BLaER1 treated with 17β-estradiol and CSF1 and Interleukin-3, amounts not matched to agents 10 nM and 100 nM (cell line): ENCODE measurements around the gene RAET1G.
A peak's percentile ranks its signal among the peaks of the same experiment; 100 is the strongest.
"Not testable (repeated sequence)": the region's sequence is repeated elsewhere in the genome, so short reads cannot be mapped to it uniquely, and the experiment has no call there.

Experiments
- H3K27ac ChIP-seq, 11 experiments: shearing (Covaris generic); formaldehyde crosslinking; 2 replicates each; pipeline ENCODE4 v1.8.1; 2022
- H3K27me3 ChIP-seq, 11 experiments: shearing (Covaris generic); formaldehyde crosslinking; 2 replicates each; pipeline ENCODE4 v1.8.1; 2022
- H3K36me3 ChIP-seq, 11 experiments: shearing (Covaris generic); formaldehyde crosslinking; 2 replicates each; pipeline ENCODE4 v1.8.1; 2022
- H3K4me1 ChIP-seq, 10 experiments: shearing (Covaris generic); formaldehyde crosslinking; 2 replicates each; pipeline ENCODE4 v1.8.1; 2022
- H3K4me2 ChIP-seq, 11 experiments: shearing (Covaris generic); formaldehyde crosslinking; 2 replicates each; pipeline ENCODE4 v1.8.1; 2022
- H3K4me3 ChIP-seq, 10 experiments: shearing (Covaris generic); formaldehyde crosslinking; 2 replicates each; pipeline ENCODE4 v1.8.1; 2022
- H3K9ac ChIP-seq, 11 experiments: shearing (Covaris generic); formaldehyde crosslinking; 2 replicates each; pipeline ENCODE4 v1.8.1; 2022
- H3K9me3 ChIP-seq, 11 experiments: shearing (Covaris generic); formaldehyde crosslinking; replicated peaks in 1 of 11; 2 replicates each; pipeline ENCODE4 v1.8.1; 2022
- H4K20me1 ChIP-seq, 11 experiments: shearing (Covaris generic); formaldehyde crosslinking; 2 replicates each; pipeline ENCODE4 v1.8.1; 2022
- Cebpa-rat ChIP-seq, 11 experiments: shearing (Covaris generic); IDR thresholded peaks; 2 replicates each; pipeline ENCODE4 v1.8.1; 2022

The RAET1G gene

DNA sequence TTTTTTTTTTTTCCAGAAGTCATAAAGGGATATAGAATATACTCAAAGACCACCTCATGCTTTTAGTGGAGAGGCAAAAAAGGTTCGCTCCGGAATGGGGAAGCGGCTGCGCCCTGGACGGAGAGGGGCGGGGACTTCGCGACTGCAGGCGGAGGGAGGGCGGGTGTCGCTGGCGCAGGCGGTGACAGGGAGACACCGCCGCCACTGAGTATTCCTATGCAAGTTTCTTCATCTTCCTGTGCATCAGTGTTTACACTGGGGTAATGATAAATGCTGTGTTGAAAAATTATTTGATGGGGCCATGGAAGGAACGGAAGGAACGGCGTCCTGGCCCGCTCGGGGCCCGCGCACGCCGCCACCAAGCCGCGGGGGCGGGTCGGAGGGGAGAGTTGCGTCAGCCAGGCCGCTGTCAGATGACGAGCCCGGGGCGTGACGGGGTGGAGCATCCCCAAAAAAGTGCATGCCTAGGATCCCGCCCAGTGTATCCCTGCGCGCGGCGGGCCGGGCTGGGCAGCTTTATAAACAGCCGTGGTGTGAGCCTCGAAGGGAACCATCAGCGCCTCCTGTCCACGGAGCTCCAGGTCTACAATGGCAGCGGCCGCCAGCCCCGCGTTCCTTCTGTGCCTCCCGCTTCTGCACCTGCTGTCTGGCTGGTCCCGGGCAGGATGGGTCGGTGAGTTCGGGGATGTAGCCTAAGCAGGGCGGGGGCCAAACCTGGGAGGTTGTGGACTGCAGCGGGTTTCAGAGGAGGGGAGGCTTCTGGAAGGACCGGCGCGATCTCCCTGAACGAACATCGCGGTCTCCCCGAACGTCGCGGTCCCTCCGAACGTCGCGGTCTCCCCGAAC lies 40.8 kb upstream of the RAET1G start, which contains the start of gene ULBP1:
Gene ULBP1 (plus strand): TSS at position 482 of the 846 bp plus-strand sequence. CDS start 107 bp downstream, at position 589.
- Histone ChIP-seq H3K4me1 (peaks cover 19 to 29% (median 25%) of the 10 kb centered on the region in 10 experiments), H3K4me2 (peak within 1 kb of the TSS; percentile 82 to 99 (median 97)), H3K9me3 (peaks cover 0 to 9% (median 0%) of the 10 kb centered on the region in 11 experiments; a peak in 6 of 22 replicates), H3K4me3 (peak within 1 kb of the TSS; percentile 51 to 71 (median 62)), H3K27ac (peak within 1 kb of the TSS in 7 of 11 experiments; percentile 31 to 67 (median 51); a peak in 11 of 22 replicates), H3K9ac (peak within 1 kb of the TSS; percentile 47 to 77 (median 63)), H3K27me3 (peaks cover 72 to 99% (median 93%) of the 10 kb centered on the region in 11 experiments), H3K36me3 (no peaks in the 10 kb centered on the region), H4K20me1 (peaks cover 0 to 35% (median 19%) of the 10 kb centered on the region in 11 experiments; a peak in 18 of 22 replicates)
- peak in 9 of 11 experiments; percentile 24 to 95 (median 71); a peak in 11 of 22 replicates for TF ChIP-seq Cebpa-rat (IDR thresholded peaks at IDR 0.05)

DNA sequence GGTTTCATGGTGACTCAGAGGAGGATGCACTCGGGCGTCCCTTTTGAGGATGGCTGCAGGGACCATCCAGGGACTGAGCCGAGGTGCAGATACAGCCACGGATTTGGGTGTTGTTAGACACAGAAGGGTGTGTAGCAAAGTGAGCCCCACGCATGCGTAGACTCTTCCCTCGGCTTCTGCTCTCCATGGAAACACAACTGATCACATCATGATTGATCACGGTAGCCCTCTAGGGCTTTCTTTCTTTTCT lies 40.2 kb upstream of the RAET1G start:
- Histone ChIP-seq H3K27me3 (peaks cover 70 to 99% (median 91%) of the 10 kb centered on the region in 11 experiments), H3K4me2 (peak overlapping the region; percentile 82 to 99 (median 97)), H3K27ac (peak overlapping the region in 5 of 11 experiments; percentile 41 to 67 (median 57); a peak in 6 of 22 replicates), H3K9ac (peak overlapping the region in 10 of 11 experiments; percentile 47 to 77 (median 62); a peak in 17 of 22 replicates), H3K4me3 (peak overlapping the region; percentile 51 to 71 (median 62)), H3K36me3 (no peaks in the 10 kb centered on the region), H3K4me1 (peaks cover 19 to 29% (median 25%) of the 10 kb centered on the region in 10 experiments), H4K20me1 (peaks cover 0 to 35% (median 19%) of the 10 kb centered on the region in 11 experiments; a peak in 18 of 22 replicates), H3K9me3 (peaks cover 0 to 9% (median 0%) of the 10 kb centered on the region in 11 experiments; a peak in 6 of 22 replicates)
- TF ChIP-seq Cebpa-rat (IDR thresholded peaks at IDR 0.05) = no peak

DNA sequence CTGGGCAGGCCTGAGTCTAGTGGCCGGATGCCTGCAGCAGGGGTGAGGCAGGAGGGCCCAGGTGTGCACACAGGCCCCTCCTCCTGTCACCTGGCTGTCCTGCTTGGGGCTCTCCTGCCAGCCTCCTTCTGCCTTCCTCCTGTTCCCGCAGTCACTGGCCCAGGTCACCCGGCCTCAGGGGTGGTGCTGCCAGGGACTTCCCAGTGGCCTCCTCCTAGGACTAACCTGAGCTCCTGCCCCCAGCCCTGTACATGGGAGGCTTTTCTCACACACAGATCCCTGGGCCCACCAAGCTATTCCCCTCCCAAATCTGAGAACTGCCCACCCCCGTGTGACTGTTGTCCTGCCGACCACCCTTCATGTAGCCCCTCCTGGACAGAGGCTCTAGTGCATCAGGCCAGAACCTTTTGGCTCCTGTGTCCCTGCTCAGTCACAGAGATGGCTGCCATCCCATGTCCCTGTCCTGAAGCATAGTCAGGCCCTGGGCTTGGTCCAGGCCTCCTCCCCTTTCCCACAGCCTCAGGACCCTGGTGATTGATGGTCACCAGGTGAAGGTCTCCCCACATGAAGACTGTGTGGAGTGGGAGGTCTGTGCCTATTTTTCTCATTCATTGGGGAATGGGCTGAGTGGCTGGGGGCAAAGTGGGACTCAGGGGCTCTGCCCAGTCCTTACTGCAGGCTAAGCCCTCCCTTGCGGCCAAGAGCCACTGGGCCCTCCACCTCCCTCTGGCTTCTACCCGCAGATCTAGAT lies 39.7 kb upstream of the RAET1G start:
- H3K36me3 ChIP-seq = no peaks in the 10 kb centered on the region
- H3K27ac ChIP-seq = peak overlapping the region in 1 of 11 experiments; percentile 61; a peak in 1 of 22 replicates
- H3K4me1 ChIP-seq = peaks cover 19 to 29% (median 25%) of the 10 kb centered on the region in 10 experiments
- peak overlapping the region; percentile 82 to 99 (median 97) for H3K4me2 ChIP-seq
- H3K27me3 ChIP-seq = peaks cover 70 to 99% (median 91%) of the 10 kb centered on the region in 11 experiments
- TF ChIP-seq Cebpa-rat (IDR thresholded peaks at IDR 0.05) = no peak
- peak overlapping the region in 6 of 11 experiments; percentile 49 to 77 (median 67); a peak in 6 of 22 replicates for H3K9ac ChIP-seq
- H3K9me3 ChIP-seq = peaks cover 0 to 9% (median 0%) of the 10 kb centered on the region in 11 experiments; a peak in 6 of 22 replicates
- peaks cover 0 to 35% (median 19%) of the 10 kb centered on the region in 11 experiments; a peak in 18 of 22 replicates for H4K20me1 ChIP-seq
- peak overlapping the region; percentile 51 to 71 (median 62); a peak in 17 of 20 replicates for H3K4me3 ChIP-seq

DNA sequence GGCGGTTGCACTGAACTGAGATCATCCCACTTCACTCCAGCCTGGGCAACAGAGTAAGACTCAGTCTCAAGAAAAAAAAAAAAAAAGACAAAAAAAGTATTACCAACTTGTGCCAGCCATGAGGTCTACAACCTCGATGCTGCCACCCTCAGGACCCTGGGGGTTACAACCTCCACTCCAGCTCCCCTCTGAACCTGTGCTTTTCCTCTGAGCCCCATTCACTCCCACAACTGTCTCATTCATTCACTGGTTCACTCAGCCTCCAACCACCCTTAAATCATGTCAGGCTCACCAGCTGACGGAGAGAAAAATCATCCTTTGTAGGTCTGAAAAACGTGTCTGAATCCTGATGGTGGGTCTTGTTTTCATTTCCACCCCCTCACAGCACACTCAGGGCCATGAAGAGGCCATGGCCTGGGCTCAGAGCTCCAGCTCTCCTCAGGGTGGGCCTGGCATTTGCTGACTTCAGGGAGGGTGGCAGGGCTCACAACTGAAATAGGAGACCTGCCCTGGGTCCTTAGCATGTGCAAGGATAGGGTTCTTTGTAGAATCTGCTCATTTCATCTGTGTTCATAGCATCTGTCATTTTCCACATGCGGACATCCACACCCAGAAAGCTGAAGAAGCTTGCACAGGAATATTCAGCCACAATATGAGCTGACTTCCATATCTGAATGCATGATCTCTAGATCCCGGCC lies 39.0 kb upstream of the RAET1G start:
- Histone ChIP-seq H3K27ac (no peak overlapping the region), H3K9me3 (peaks cover 0 to 9% (median 0%) of the 10 kb centered on the region in 11 experiments; a peak in 6 of 22 replicates), H3K9ac (no peak overlapping the region), H3K4me2 (no peak overlapping the region), H4K20me1 (peaks cover 0 to 28% (median 19%) of the 10 kb centered on the region in 11 experiments; a peak in 18 of 22 replicates), H3K36me3 (no peaks in the 10 kb centered on the region), H3K4me1 (peaks cover 19 to 29% (median 25%) of the 10 kb centered on the region in 10 experiments), H3K4me3 (no peak overlapping the region), H3K27me3 (peaks cover 70 to 99% (median 91%) of the 10 kb centered on the region in 11 experiments)
- TF ChIP-seq Cebpa-rat (IDR thresholded peaks at IDR 0.05) = no peak

DNA sequence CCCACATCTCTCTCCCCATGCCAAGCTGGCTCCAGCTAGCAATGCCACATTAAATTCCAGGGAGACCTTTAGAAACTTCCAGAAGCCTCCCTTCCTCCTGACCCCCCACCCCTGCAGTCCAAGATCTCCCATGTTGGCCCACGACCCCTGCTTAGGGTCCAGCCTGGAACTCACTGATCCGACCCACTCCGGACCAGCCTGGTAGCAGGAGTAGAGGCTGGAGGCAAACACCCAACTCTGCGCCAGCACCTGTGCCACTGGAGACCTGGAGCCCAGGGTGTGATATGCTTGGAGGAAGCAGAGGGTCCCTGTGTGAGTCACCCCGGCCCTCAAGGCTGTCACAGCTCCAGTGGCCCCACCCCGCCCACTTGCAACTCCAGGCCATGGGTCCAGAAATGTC lies 37.6 kb upstream of the RAET1G start:
- Histone ChIP-seq H3K27me3 (peaks cover 73 to 99% (median 91%) of the 10 kb centered on the region in 11 experiments), H4K20me1 (peaks cover 0 to 21% (median 14%) of the 10 kb centered on the region in 11 experiments; a peak in 18 of 22 replicates), H3K9ac (no peak overlapping the region), H3K4me3 (no peak overlapping the region), H3K4me1 (peaks cover 19 to 27% (median 23%) of the 10 kb centered on the region in 10 experiments), H3K4me2 (no peak overlapping the region), H3K36me3 (no peaks in the 10 kb centered on the region), H3K27ac (no peak overlapping the region), H3K9me3 (peaks cover 0 to 11% (median 0%) of the 10 kb centered on the region in 11 experiments; a peak in 7 of 22 replicates)
- TF ChIP-seq Cebpa-rat (IDR thresholded peaks at IDR 0.05) = no peak

DNA sequence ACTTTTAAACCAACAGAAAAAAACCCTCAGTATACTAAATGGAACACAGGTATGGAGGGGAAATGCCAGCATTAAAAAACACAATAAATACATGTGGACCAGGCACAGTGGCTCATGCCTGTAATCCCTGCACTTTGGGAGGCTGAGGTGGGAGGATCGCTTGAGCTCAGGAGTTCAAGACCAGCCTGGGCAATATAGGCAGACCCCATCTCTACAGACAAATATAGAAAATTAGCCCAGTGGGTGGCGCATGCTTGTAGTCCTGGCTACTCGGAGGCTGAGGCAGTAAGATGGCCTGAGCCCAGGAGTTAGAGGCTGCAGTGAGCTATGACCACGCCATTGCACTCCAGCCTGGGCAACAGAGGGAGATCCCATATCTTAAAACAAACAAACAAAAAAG lies 36.9 kb upstream of the RAET1G start:
- H3K4me3 ChIP-seq, H3K9ac ChIP-seq, H3K36me3 ChIP-seq, H3K4me2 ChIP-seq, H3K27ac ChIP-seq: not testable (repeated sequence)
- Histone ChIP-seq H4K20me1 (peaks cover 0 to 14% (median 7%) of the 10 kb centered on the region in 11 experiments; a peak in 13 of 22 replicates), H3K4me1 (peaks cover 15 to 20% (median 17%) of the 10 kb centered on the region in 10 experiments), H3K9me3 (peaks cover 0 to 10% (median 0%) of the 10 kb centered on the region in 11 experiments; a peak in 7 of 22 replicates), H3K27me3 (peaks cover 73 to 99% (median 91%) of the 10 kb centered on the region in 11 experiments)

DNA sequence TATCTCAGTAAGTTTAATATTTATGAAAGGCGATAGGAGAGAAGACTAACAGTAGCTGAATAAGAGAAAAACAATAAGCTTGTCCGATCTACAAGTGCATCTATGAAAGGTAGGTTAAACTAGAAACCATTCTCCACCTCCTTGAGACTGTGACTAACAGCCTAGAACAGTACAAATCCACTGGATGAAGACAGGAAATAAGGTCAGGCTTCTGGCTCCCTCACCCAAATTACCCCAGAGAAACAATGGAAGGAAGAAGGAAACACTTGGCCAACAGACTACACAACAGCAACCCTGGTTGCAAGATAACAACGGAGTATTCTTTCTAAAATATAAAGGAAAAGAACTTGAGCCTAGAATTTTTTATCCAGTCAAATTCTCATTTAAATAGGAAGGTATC lies 35.2 kb upstream of the RAET1G start:
- H4K20me1 ChIP-seq, H3K4me1 ChIP-seq, H3K4me2 ChIP-seq, H3K36me3 ChIP-seq, H3K9ac ChIP-seq, H3K4me3 ChIP-seq, H3K27ac ChIP-seq: not testable (repeated sequence)
- peaks cover 77 to 99% (median 91%) of the 10 kb centered on the region in 11 experiments for H3K27me3 ChIP-seq
- H3K9me3 ChIP-seq = peaks cover 0 to 13% (median 0%) of the 10 kb centered on the region in 11 experiments; a peak in 3 of 22 replicates

DNA sequence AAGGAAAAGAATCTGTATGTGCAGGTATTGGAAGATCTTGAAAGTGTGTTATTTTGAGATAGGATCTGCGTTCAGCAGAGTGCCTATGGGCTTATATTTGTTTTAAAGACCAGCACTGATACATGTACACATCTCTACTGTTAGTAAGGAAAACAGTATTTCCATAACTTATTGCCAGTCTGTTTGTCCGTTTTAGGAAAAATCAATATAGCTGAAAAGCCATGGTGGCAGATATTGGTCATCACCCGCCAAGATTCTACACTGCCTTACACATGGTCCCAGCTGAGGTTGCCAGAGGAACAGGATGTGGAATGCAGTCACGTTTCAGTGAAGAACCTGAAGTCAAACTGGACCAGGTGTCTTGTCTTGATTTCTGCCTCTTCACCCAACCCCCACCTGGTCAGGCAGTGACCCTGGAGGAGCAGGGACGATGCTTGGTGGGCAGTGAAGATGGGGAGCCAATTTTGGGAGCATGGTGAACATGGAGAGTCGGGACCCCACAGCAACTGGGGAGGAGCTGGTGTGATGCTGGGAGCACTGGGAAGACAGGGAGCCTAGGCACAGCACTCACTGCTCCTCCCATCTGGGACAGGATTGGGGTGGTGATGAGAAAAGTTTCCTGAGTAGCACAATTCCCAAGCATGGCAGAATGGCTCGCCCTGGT lies 32.9 kb upstream of the RAET1G start:
- not testable (repeated sequence) for H3K36me3 ChIP-seq, H3K4me2 ChIP-seq, H3K4me1 ChIP-seq, H4K20me1 ChIP-seq, H3K9ac ChIP-seq, H3K4me3 ChIP-seq, H3K27ac ChIP-seq
- H3K27me3 ChIP-seq = peaks cover 85 to 100% (median 95%) of the 10 kb centered on the region in 11 experiments
- peaks cover 0 to 13% (median 0%) of the 10 kb centered on the region in 11 experiments; a peak in 3 of 22 replicates for H3K9me3 ChIP-seq

DNA sequence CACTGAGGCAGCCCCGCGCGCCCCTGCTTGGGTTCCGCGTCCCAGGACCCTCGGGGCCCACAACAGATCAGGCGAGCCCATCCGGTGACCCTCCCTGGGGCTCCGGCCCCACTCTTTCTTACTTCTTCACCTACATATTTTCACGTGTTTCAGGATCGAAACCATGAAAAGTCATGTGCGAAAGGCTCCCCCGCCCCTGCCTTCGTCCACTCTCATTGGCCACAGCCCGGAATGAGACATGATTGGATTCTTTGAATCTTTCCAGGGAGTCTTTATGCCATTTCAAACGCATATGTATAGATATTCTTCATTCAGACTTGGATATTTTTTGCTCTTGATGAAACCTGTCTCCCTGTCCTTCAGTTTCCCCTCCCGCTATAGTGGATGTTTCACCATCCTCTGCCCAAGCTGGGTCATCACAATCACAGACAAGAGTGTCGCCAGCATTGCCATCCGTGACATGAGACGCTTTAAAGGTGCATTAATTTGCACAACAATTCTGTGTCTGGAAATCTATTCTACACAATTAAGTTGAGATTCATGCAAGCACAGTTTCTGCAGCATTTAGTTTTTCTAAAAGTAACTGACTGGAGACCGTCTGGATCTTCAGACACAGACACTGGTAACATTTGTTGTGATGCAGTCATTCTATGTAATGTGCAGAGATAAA lies 32.2 kb upstream of the RAET1G start:
- Histone ChIP-seq H3K27me3 (peaks cover 85 to 100% (median 96%) of the 10 kb centered on the region in 11 experiments), H3K9me3 (peaks cover 0 to 13% (median 0%) of the 10 kb centered on the region in 11 experiments; a peak in 3 of 22 replicates), H3K4me1 (peaks cover 0 to 12% (median 9%) of the 10 kb centered on the region in 10 experiments; a peak in 12 of 20 replicates)
- H4K20me1 ChIP-seq, H3K27ac ChIP-seq, H3K36me3 ChIP-seq, H3K4me3 ChIP-seq, H3K9ac ChIP-seq, H3K4me2 ChIP-seq: not testable (repeated sequence)

DNA sequence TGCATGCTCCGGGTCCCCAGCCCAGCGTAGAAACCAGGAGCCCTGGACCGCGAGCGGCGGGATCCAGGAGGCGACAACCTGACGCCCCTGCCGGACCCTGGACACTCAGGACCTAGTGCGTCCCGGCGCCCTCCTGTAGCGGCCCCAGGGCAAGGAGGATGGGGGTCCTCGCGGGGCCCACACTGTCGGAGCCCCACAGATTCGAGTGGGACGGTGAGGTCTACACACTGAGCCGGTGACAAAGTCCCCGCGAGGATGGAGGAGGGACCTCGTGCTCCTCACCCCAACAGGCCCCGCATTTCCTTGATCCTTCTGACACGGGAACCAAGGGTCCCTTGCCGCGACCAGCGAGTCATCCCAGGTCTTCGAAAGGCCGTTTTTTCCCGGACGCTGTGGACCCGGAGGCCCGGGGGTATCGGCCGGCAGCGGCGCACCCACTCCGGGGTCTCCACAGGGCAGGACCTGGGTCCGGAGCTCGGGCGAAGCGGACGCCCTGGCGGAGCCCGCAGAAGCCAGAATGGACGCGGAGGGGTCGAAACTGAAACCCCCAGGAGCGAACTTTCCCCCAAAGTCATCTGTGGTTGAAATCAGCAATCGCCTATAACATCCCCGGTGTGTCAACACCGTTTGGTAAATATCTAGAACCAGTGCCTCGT lies 31.5 kb upstream of the RAET1G start:
- not testable (repeated sequence) for H3K4me2 ChIP-seq, H4K20me1 ChIP-seq, H3K36me3 ChIP-seq, H3K9ac ChIP-seq, H3K27ac ChIP-seq, H3K4me3 ChIP-seq
- H3K4me1 ChIP-seq = peaks cover 0 to 12% (median 9%) of the 10 kb centered on the region in 10 experiments; a peak in 12 of 20 replicates
- peaks cover 0 to 13% (median 0%) of the 10 kb centered on the region in 11 experiments; a peak in 3 of 22 replicates for H3K9me3 ChIP-seq
- H3K27me3 ChIP-seq = peaks cover 91 to 100% (median 97%) of the 10 kb centered on the region in 11 experiments
